Stomach smooth muscle (tissue), 2 donors: ENCODE results near the gene UFD1.

Experiments
- H3K27ac ChIP-seq: one replicate; pipeline ENCODE4 v1.7.0; 2013; ENCODE audit warnings: mild to moderate bottlenecking, low read length, inconsistent platforms
- H3K27me3 ChIP-seq, 2 donors: one replicate each; pipeline ENCODE4 v1.7.0; 2013; ENCODE audit warnings: low read length in 2 of 2; ENCODE audit not compliant: insufficient read depth in 2 of 2, control insufficient read depth in 1 of 2
- H3K36me3 ChIP-seq, 2 donors: one replicate each; pipeline ENCODE4 v1.7.0; 2013; ENCODE audit warnings: low read length in 2 of 2; ENCODE audit not compliant: control insufficient read depth in 2 of 2, insufficient read depth in 2 of 2
- H3K4me1 ChIP-seq: one replicate; pipeline ENCODE4 v1.7.0; 2013; ENCODE audit warnings: low read length; ENCODE audit not compliant: control insufficient read depth, insufficient read depth
- H3K4me3 ChIP-seq, 2 donors: one replicate each; pipeline ENCODE4 v1.7.0; 2013; ENCODE audit warnings: low read length in 2 of 2
- H3K9ac ChIP-seq, 2 donors: one replicate each; pipeline ENCODE4 v1.7.0; 2013; ENCODE audit warnings: low read length in 2 of 2, mild to moderate bottlenecking in 1 of 2
- H3K9me3 ChIP-seq, 2 donors: one replicate each; pipeline ENCODE4 v1.7.0; 2013; ENCODE audit warnings: low read length in 2 of 2; ENCODE audit not compliant: control insufficient read depth in 2 of 2
- donor health status: healthy.
- donor health status: Pancreatic carcinoma.

UFD1 gene

GRCh38 chr22:19419464-19420178 is 59.4 kb downstream of the UFD1 start:
- Histone ChIP-seq H3K27me3 (no peaks in the 10 kb centered on the region), H3K9ac (no peak overlapping the region), H3K27ac (no peak overlapping the region), H3K4me3 (no peak overlapping the region), H3K9me3 (no peaks in the 10 kb centered on the region), H3K36me3 (peaks cover 0 to 3% of the 10 kb centered on the region in 2 donors), H3K4me1 (no peaks in the 10 kb centered on the region)

- Histone ChIP-seq H3K9me3 (no peaks in the 10 kb centered on the region), H3K27me3 (no peaks in the 10 kb centered on the region), H3K4me3 (no peak overlapping the region), H3K4me1 (no peaks in the 10 kb centered on the region), H3K27ac (no peak overlapping the region), H3K36me3 (peaks cover 0 to 3% of the 10 kb centered on the region in 2 donors), H3K9ac (no peak overlapping the region)
Observed at GRCh38 chr22:19419086-19419463, 59.9 kb downstream of the UFD1 start.

- Histone ChIP-seq H3K27ac (no peak overlapping the region), H3K36me3 (peaks cover 14 to 18% of the 10 kb centered on the region in 2 donors), H3K27me3 (no peaks in the 10 kb centered on the region), H3K9me3 (no peaks in the 10 kb centered on the region), H3K9ac (no peak overlapping the region), H3K4me1 (no peaks in the 10 kb centered on the region), H3K4me3 (no peak overlapping the region)
Observed at GRCh38 chr22:19412923-19413322, 66.1 kb downstream of the UFD1 start.

- Histone ChIP-seq H3K27me3 (no peaks in the 10 kb centered on the region), H3K4me1 (no peaks in the 10 kb centered on the region), H3K27ac (no peak overlapping the region), H3K9me3 (no peaks in the 10 kb centered on the region), H3K9ac (no peak overlapping the region), H3K4me3 (no peak overlapping the region), H3K36me3 (peaks cover 18 to 23% of the 10 kb centered on the region in 2 donors)
Observed at GRCh38 chr22:19412478-19412877, 66.5 kb downstream of the UFD1 start.

- H3K4me3 ChIP-seq = no peak overlapping the region
- H3K4me1 ChIP-seq = no peaks in the 10 kb centered on the region
- H3K27ac ChIP-seq = no peak overlapping the region
Observed at GRCh38 chr22:19411690-19412045, 67.3 kb downstream of the UFD1 start.

GRCh38 chr22:19410941-19411689 is 67.9 kb downstream of the UFD1 start:
- Histone ChIP-seq H3K9ac (no peak overlapping the region), H3K4me3 (no peak overlapping the region), H3K4me1 (no peaks in the 10 kb centered on the region), H3K9me3 (no peaks in the 10 kb centered on the region), H3K27me3 (no peaks in the 10 kb centered on the region), H3K27ac (no peak overlapping the region), H3K36me3 (peaks cover 31% of the 10 kb centered on the region in 2 donors)

More at GRCh38 chr22:19411690-19412045, 67.3 kb downstream of the UFD1 start:
- Histone ChIP-seq H3K9me3 (no peaks in the 10 kb centered on the region), H3K27me3 (no peaks in the 10 kb centered on the region), H3K9ac (no peak overlapping the region), H3K36me3 (peaks cover 26% of the 10 kb centered on the region in 2 donors)

- H3K4me3 ChIP-seq = no peak overlapping the region
- H3K27me3 ChIP-seq = no peaks in the 10 kb centered on the region
- H3K27ac ChIP-seq = no peak overlapping the region
- H3K9me3 ChIP-seq = no peaks in the 10 kb centered on the region
- H3K9ac ChIP-seq = no peak overlapping the region
- peaks cover 43 to 47% of the 10 kb centered on the region in 2 donors for H3K36me3 ChIP-seq
- H3K4me1 ChIP-seq = no peaks in the 10 kb centered on the region
Observed at GRCh38 chr22:19407649-19408606, 71.1 kb downstream of the UFD1 start.

GRCh38 chr22:19406846-19407245 is 72.1 kb downstream of the UFD1 start:
- H3K9ac ChIP-seq = no peak overlapping the region
- no peaks in the 10 kb centered on the region for H3K4me1 ChIP-seq
- H3K4me3 ChIP-seq = no peak overlapping the region
- H3K27me3 ChIP-seq = no peaks in the 10 kb centered on the region
- H3K27ac ChIP-seq = no peak overlapping the region
- peaks cover 43 to 47% of the 10 kb centered on the region in 2 donors for H3K36me3 ChIP-seq
- H3K9me3 ChIP-seq = no peaks in the 10 kb centered on the region

- Histone ChIP-seq H3K9me3 (no peaks in the 10 kb centered on the region), H3K4me1 (no peaks in the 10 kb centered on the region), H3K4me3 (no peak overlapping the region), H3K36me3 (peaks cover 43 to 47% of the 10 kb centered on the region in 2 donors), H3K27me3 (no peaks in the 10 kb centered on the region), H3K27ac (no peak overlapping the region), H3K9ac (no peak overlapping the region)
Observed at GRCh38 chr22:19406281-19406811, 72.6 kb downstream of the UFD1 start.

- no peaks in the 10 kb centered on the region for H3K27me3 ChIP-seq
- H3K9me3 ChIP-seq = no peaks in the 10 kb centered on the region
- no peak overlapping the region for H3K9ac ChIP-seq
- H3K36me3 ChIP-seq = peaks cover 46 to 47% of the 10 kb centered on the region in 2 donors
- H3K4me3 ChIP-seq = no peak overlapping the region
- no peak overlapping the region for H3K27ac ChIP-seq
- H3K4me1 ChIP-seq = no peaks in the 10 kb centered on the region
Observed at GRCh38 chr22:19405652-19406051, 73.3 kb downstream of the UFD1 start.
